ENCODE results near the gene SCGB3A1. TPM values are rescaled to one million over a fixed set of nuclear protein-coding genes. Genes with fewer than 3 reads are reported as not detected.

The SCGB3A1 gene
- total RNA-seq, 1 experiment from 2014 or later = not detected

GRCh38 chr5:180568914-180569313, 22.4 kb downstream of the SCGB3A1 start:
- Histone ChIP-seq H4K20me1 (ENCODE audit: control insufficient read depth, insufficient read depth, insufficient read length) (no peaks in the 10 kb centered on the region), H3K4me2 (ENCODE audit: insufficient read depth, insufficient read length, low read length) (no peak overlapping the region), H2BK15ac (ENCODE audit: low read depth, low read length) (no peak overlapping the region), H3K56ac (ENCODE audit: insufficient read length, low read depth, low read length) (no peak overlapping the region), H3K79me2 (ENCODE audit: insufficient read depth, low read length) (no peaks in the 10 kb centered on the region; the same call in 1 of the 2 replicates), H2AFZ (ENCODE audit: low read length) (no peak overlapping the region), H2BK5ac (ENCODE audit: insufficient read length, low read length) (no peak overlapping the region), H2BK20ac (ENCODE audit: low read depth, low read length, poor library complexity, severe bottlenecking) (no peak overlapping the region), H3K27ac (ENCODE audit: insufficient read length, low read depth, low read length) (no peak overlapping the region), H3K9ac (ENCODE audit: extremely low read depth, insufficient read length, low read length) (no peak overlapping the region), H3K18ac (ENCODE audit: insufficient read length, low read depth, low read length) (no peak overlapping the region), H2AK5ac (ENCODE audit: insufficient read length, low read length) (no peak overlapping the region), H3K4ac (ENCODE audit: low read depth, low read length) (no peak overlapping the region), H3T11ph (ENCODE audit: low read length) (no peak overlapping the region), H3K79me1 (ENCODE audit: insufficient read depth, low read depth, low read length, poor library complexity, severe bottlenecking) (peaks cover under 1% of the 10 kb centered on the region), H2BK120ac (ENCODE audit: low read depth, low read length, poor library complexity, severe bottlenecking) (no peak overlapping the region), H4K5ac (ENCODE audit: insufficient read length, low read depth, low read length) (no peak overlapping the region), H3K27me3 (ENCODE audit: insufficient read depth, low read length) (no peaks in the 10 kb centered on the region), H2BK12ac (ENCODE audit: insufficient read length, low read depth, low read length) (no peak overlapping the region), H3K4me1 (ENCODE audit: insufficient read depth, low read length) (no peaks in the 10 kb centered on the region), H3K14ac (ENCODE audit: insufficient read depth, low read length) (no peak overlapping the region), H3K9me3 (ENCODE audit: control insufficient read depth, low read depth, low read length) (no peaks in the 10 kb centered on the region), H3K23me2 (ENCODE audit: insufficient read length, low read depth, low read length, poor library complexity, severe bottlenecking) (no peaks in the 10 kb centered on the region), H4K91ac (ENCODE audit: insufficient read length, low read depth, low read length) (no peak overlapping the region), H3K23ac (ENCODE audit: insufficient read length, low read depth, low read length) (no peak overlapping the region), H4K8ac (replicated peaks; ENCODE audit: insufficient read length, low read depth, low read length) (no peak overlapping the region)
- H3K36me3 Mint-ChIP-seq (ENCODE audit: insufficient read depth in 1 of 3, low read depth in 3 of 3) = peaks cover 40 to 81% (median 73%) of the 10 kb centered on the region in 3 experiments; a peak in 6 of 7 replicates
- no peak overlapping the region for H3K4me3 Mint-ChIP-seq
- no peaks in the 10 kb centered on the region for H3K9me3 Mint-ChIP-seq
- WGBS (ENCODE audit: extremely low coverage, insufficient read length, low lambda C conversion rate) = no CpG with 5 or more reads among the region's 8 CpGs
- no peaks in the 10 kb centered on the region for H3K4me1 Mint-ChIP-seq
- no peak for TF ChIP-seq CTCF (conservative IDR thresholded peaks at IDR 0.05)
- no peak for DNase-seq
- H3K27me3 Mint-ChIP-seq (ENCODE audit: low read depth) = no peaks in the 10 kb centered on the region
- no peak overlapping the region; a peak in 1 of 7 replicates for H3K27ac Mint-ChIP-seq
